AG04449 (cell line): ENCODE results near the gene HCFC1R1.
A peak's percentile ranks its signal among the peaks of the same experiment; 100 is the strongest.

Experiments used
- CTCF ChIA-PET: fragments of 350-600 bp; formaldehyde crosslinking; extraction: SDS; loops from one replicate; lab custom pipeline; 2021; ENCODE audit warnings: antibody characterized with exemption; lab: Yijun Ruan, JAX
- POLR2A ChIA-PET: fragments of 400-600, 350-600 bp; formaldehyde crosslinking; extraction: SDS; loops from one replicate; lab custom pipeline; 2020; ENCODE audit warnings: antibody characterized with exemption, inconsistent platforms; lab: Yijun Ruan, JAX
- DNase-seq: peaks from one replicate; pipeline ENCODE4 v3.0.0-alpha.2; 2010; ENCODE audit warnings: low read depth, low spot score
- H3K4me3 ChIP-seq: 2 replicates; pipeline ENCODE4 v1.5.1; 2011; ENCODE audit warnings: low read depth, mild to moderate bottlenecking, control low read depth, low read length
- CTCF ChIP-seq: IDR thresholded peaks from one replicate; pipeline ENCODE4 v1.5.1; 2011; ENCODE audit warnings: mild to moderate bottlenecking, moderate library complexity, low read length, control low read depth, inconsistent platforms; ENCODE audit not compliant: insufficient read depth; ENCODE audit errors: missing control alignments

HCFC1R1 gene

GRCh38 chr16:3007059-3007956 is 16.4 kb downstream of the HCFC1R1 start:
- TF ChIP-seq CTCF, result no peak
- POLR2A ChIA-PET, result interaction anchor here (1.6 kb wide), 1 partner anchor 13 kb away, joined by 6 read pairs; the partner anchor contains the start of gene TNFRSF12A
- no peak overlapping the region for H3K4me3 ChIP-seq
- CTCF ChIA-PET, result interaction anchor here (1.1 to 11.4 kb wide), 3 partner anchors 13 to 51 kb away, joined by 3 to 112 read pairs (median 4); partner anchors contain the start of gene TNFRSF12A
- DNase-seq, result no peak

- CTCF ChIA-PET, result interaction anchor here (11.4 kb wide), 1 partner anchor 25 kb away, joined by 112 read pairs; no protein-coding TSS in a partner anchor
- TF ChIP-seq CTCF, result no peak
- no peak for DNase-seq
- no peak overlapping the region for H3K4me3 ChIP-seq
- POLR2A ChIA-PET, result interaction anchor here (1.6 kb wide), 1 partner anchor 16 kb away, joined by 14 read pairs; the partner anchor contains the start of gene TNFRSF12A
Observed at GRCh38 chr16:3004781-3005284, 18.9 kb downstream of the HCFC1R1 start.

- no peak for TF ChIP-seq CTCF
- no peak overlapping the region for H3K4me3 ChIP-seq
- CTCF ChIA-PET, result interaction anchor here (1.2 to 11.4 kb wide), 3 partner anchors 11 to 26 kb away, joined by 4 to 112 read pairs (median 4); partner anchors contain the start of gene TNFRSF12A
- no peak for DNase-seq
- POLR2A ChIA-PET, result interaction anchor here (0.7 to 1.6 kb wide), 4 partner anchors 14 to 23 kb away, joined by 3 to 14 read pairs (median 4); partner anchors contain the start of genes HCFC1R1, THOC6 and TNFRSF12A
Observed at GRCh38 chr16:3004319-3004718, 19.4 kb downstream of the HCFC1R1 start.

- ChIA-PET POLR2A (interaction anchor here (0.7 to 1.6 kb wide), 4 partner anchors 15 to 24 kb away, joined by 3 to 14 read pairs (median 4); partner anchors contain the start of genes HCFC1R1, THOC6 and TNFRSF12A), CTCF (interaction anchor here (1.2 to 11.4 kb wide), 3 partner anchors 11 to 27 kb away, joined by 4 to 112 read pairs (median 4); partner anchors contain the start of gene TNFRSF12A)
- TF ChIP-seq CTCF, result peak; percentile 61
- H3K4me3 ChIP-seq, result no peak overlapping the region
- peak; percentile 84 for DNase-seq
Observed at GRCh38 chr16:3003582-3004270, 20.0 kb downstream of the HCFC1R1 start.

GRCh38 chr16:3001316-3001715 is 22.4 kb downstream of the HCFC1R1 start:
- TF ChIP-seq CTCF, result no peak
- no peak overlapping the region for H3K4me3 ChIP-seq
- ChIA-PET CTCF (interaction anchor here (11.4 kb wide), 1 partner anchor 29 kb away, joined by 112 read pairs; no protein-coding TSS in a partner anchor), POLR2A (no interaction called here)
- no peak for DNase-seq
